Activated naive CD4-positive, alpha-beta T cell treated with anti-CD3 and anti-CD28 coated beads, Interleukin-2, amount 10 ng/mL, durations not matched to agents 7 days and 5 days (primary cell): ENCODE measurements around the gene DRC7.
"Not testable (repeated sequence)": the region's sequence is repeated elsewhere in the genome, so short reads cannot be mapped to it uniquely, and the experiment has no call there.

ENCODE experiments used
- CTCF ChIA-PET: fragments of 350-600 bp; sonication (Branson Sonifier 250); formaldehyde crosslinking; loops from one replicate; lab custom pipeline; 2021; ENCODE audit warnings: antibody characterized with exemption; lab: Charles Lee
- DNase-seq: peaks from one replicate; pipeline ENCODE4 v3.0.0-alpha.2; 2020
- H3K27ac Mint-ChIP-seq: one replicate; pipeline ENCODE4 v1.8.0; 2021; ENCODE audit warnings: mild to moderate bottlenecking, moderate library complexity, mixed read lengths
- H3K27me3 Mint-ChIP-seq: one replicate; pipeline ENCODE4 v1.8.0; 2021; ENCODE audit warnings: mild to moderate bottlenecking, mixed read lengths
- H3K36me3 Mint-ChIP-seq: one replicate; pipeline ENCODE4 v1.8.0; 2021; ENCODE audit warnings: mixed read lengths
- H3K4me1 Mint-ChIP-seq: one replicate; pipeline ENCODE4 v1.8.0; 2021; ENCODE audit warnings: mixed read lengths
- H3K4me3 Mint-ChIP-seq: one replicate; pipeline ENCODE4 v1.8.0; 2021; ENCODE audit warnings: mild to moderate bottlenecking, moderate library complexity, mixed read lengths
- H3K9me3 Mint-ChIP-seq: one replicate; pipeline ENCODE4 v1.8.0; 2021; ENCODE audit warnings: mixed read lengths

The DRC7 gene

GRCh38 chr16:57666353-57667047 is 28.1 kb upstream of the DRC7 start:
- H3K36me3 Mint-ChIP-seq: no peaks in the 10 kb centered on the region
- CTCF ChIA-PET: no interaction called here
- DNase-seq: no peak
- H3K4me1 Mint-ChIP-seq: no peaks in the 10 kb centered on the region
- H3K27ac Mint-ChIP-seq: no peak overlapping the region
- no peak overlapping the region for H3K4me3 Mint-ChIP-seq
- H3K27me3 Mint-ChIP-seq: peaks cover 29% of the 10 kb centered on the region
- no peaks in the 10 kb centered on the region for H3K9me3 Mint-ChIP-seq

- H3K27ac Mint-ChIP-seq: no peak overlapping the region
- no peaks in the 10 kb centered on the region for H3K9me3 Mint-ChIP-seq
- H3K4me1 Mint-ChIP-seq: no peaks in the 10 kb centered on the region
- peaks cover 33% of the 10 kb centered on the region for H3K27me3 Mint-ChIP-seq
- no peaks in the 10 kb centered on the region for H3K36me3 Mint-ChIP-seq
- CTCF ChIA-PET: interaction anchor here (0.7 to 1.9 kb wide), 2 partner anchors 23 to 92 kb away, joined by 3 to 5 read pairs; no protein-coding TSS in a partner anchor
- H3K4me3 Mint-ChIP-seq: no peak overlapping the region
- no peak for DNase-seq
Observed at GRCh38 chr16:57667048-57667525, 27.5 kb upstream of the DRC7 start.

GRCh38 chr16:57667526-57668262 is 26.9 kb upstream of the DRC7 start:
- Mint-ChIP-seq H3K27me3 (peaks cover 36% of the 10 kb centered on the region), H3K36me3 (no peaks in the 10 kb centered on the region), H3K4me1 (no peaks in the 10 kb centered on the region), H3K27ac (no peak overlapping the region), H3K9me3 (no peaks in the 10 kb centered on the region), H3K4me3 (no peak overlapping the region)
- CTCF ChIA-PET: interaction anchor here (0.7 to 1.9 kb wide), 3 partner anchors 22 to 93 kb away, joined by 3 to 5 read pairs (median 3); no protein-coding TSS in a partner anchor
- no peak for DNase-seq

- Mint-ChIP-seq H3K9me3 (no peaks in the 10 kb centered on the region), H3K27ac (no peak within 1 kb of the TSS)
- CTCF ChIA-PET: interaction anchor here (0.7 to 1.9 kb wide), 2 partner anchors 22 to 51 kb away, joined by 3 to 5 read pairs; no protein-coding TSS in a partner anchor
Observed at GRCh38 chr16:57668263-57668571, 26.4 kb upstream of the DRC7 start, which contains the start of gene ADGRG3. Gene ADGRG3 (plus strand): TSS chr16:57668306. CDS start chr16:57668348, 42 bp downstream.

GRCh38 chr16:57668630-57669475 is 25.8 kb upstream of the DRC7 start:
- no peak overlapping the region for H3K4me3 Mint-ChIP-seq
- no peak for DNase-seq
- H3K27me3 Mint-ChIP-seq: peaks cover 47% of the 10 kb centered on the region
- H3K4me1 Mint-ChIP-seq: no peaks in the 10 kb centered on the region
- CTCF ChIA-PET: interaction anchor here (1.2 to 1.9 kb wide), 3 partner anchors 21 to 92 kb away, joined by 3 to 5 read pairs (median 4); no protein-coding TSS in a partner anchor
- H3K36me3 Mint-ChIP-seq: no peaks in the 10 kb centered on the region
- no peaks in the 10 kb centered on the region for H3K9me3 Mint-ChIP-seq
- H3K27ac Mint-ChIP-seq: no peak overlapping the region

More at GRCh38 chr16:57668263-57668571, 26.4 kb upstream of the DRC7 start, which contains the start of gene ADGRG3:
- H3K27me3 Mint-ChIP-seq: peaks cover 41% of the 10 kb centered on the region
- H3K4me3 Mint-ChIP-seq: no peak within 1 kb of the TSS
- DNase-seq: no peak
- no peaks in the 10 kb centered on the region for H3K4me1 Mint-ChIP-seq
- no peaks in the 10 kb centered on the region for H3K36me3 Mint-ChIP-seq

GRCh38 chr16:57669476-57670162 is 25.0 kb upstream of the DRC7 start:
- Mint-ChIP-seq H3K36me3 (no peaks in the 10 kb centered on the region), H3K27me3 (peaks cover 54% of the 10 kb centered on the region), H3K9me3 (no peaks in the 10 kb centered on the region), H3K4me1 (no peaks in the 10 kb centered on the region), H3K27ac (no peak overlapping the region), H3K4me3 (no peak overlapping the region)
- no peak for DNase-seq
- CTCF ChIA-PET: interaction anchor here (1.2 to 1.3 kb wide), 2 partner anchors 78 to 93 kb away, joined by 3 to 4 read pairs; no protein-coding TSS in a partner anchor

GRCh38 chr16:57670196-57670595 is 24.4 kb upstream of the DRC7 start:
- Mint-ChIP-seq H3K27ac (no peak overlapping the region), H3K36me3 (no peaks in the 10 kb centered on the region), H3K27me3 (peaks cover 52% of the 10 kb centered on the region), H3K4me1 (no peaks in the 10 kb centered on the region), H3K9me3 (no peaks in the 10 kb centered on the region), H3K4me3 (no peak overlapping the region)
- no peak for DNase-seq
- CTCF ChIA-PET: interaction anchor here (1.3 kb wide), 1 partner anchor 94 kb away, joined by 4 read pairs; no protein-coding TSS in a partner anchor

- DNase-seq, H3K36me3 Mint-ChIP-seq, H3K4me1 Mint-ChIP-seq, H3K27ac Mint-ChIP-seq, H3K9me3 Mint-ChIP-seq, H3K4me3 Mint-ChIP-seq: not testable (repeated sequence)
- H3K27me3 Mint-ChIP-seq: peaks cover 53% of the 10 kb centered on the region
- CTCF ChIA-PET: interaction anchor here (1.0 to 1.2 kb wide), 2 partner anchors 25 to 95 kb away, joined by 3 read pairs; no protein-coding TSS in a partner anchor
Observed at GRCh38 chr16:57671451-57671850, 23.2 kb upstream of the DRC7 start.

GRCh38 chr16:57672416-57672815 is 22.2 kb upstream of the DRC7 start:
- no peak overlapping the region for H3K4me3 Mint-ChIP-seq
- H3K27me3 Mint-ChIP-seq: peaks cover 56% of the 10 kb centered on the region
- CTCF ChIA-PET: interaction anchor here (1.2 kb wide), 1 partner anchor 96 kb away, joined by 3 read pairs; no protein-coding TSS in a partner anchor
- H3K9me3 Mint-ChIP-seq: no peaks in the 10 kb centered on the region
- H3K36me3 Mint-ChIP-seq: no peaks in the 10 kb centered on the region
- no peak for DNase-seq
- no peaks in the 10 kb centered on the region for H3K4me1 Mint-ChIP-seq
- H3K27ac Mint-ChIP-seq: no peak overlapping the region

- peaks cover 60% of the 10 kb centered on the region for H3K27me3 Mint-ChIP-seq
- CTCF ChIA-PET: no interaction called here
- no peaks in the 10 kb centered on the region for H3K36me3 Mint-ChIP-seq
- H3K9me3 Mint-ChIP-seq: no peaks in the 10 kb centered on the region
- no peaks in the 10 kb centered on the region for H3K4me1 Mint-ChIP-seq
- no peak for DNase-seq
- no peak overlapping the region for H3K4me3 Mint-ChIP-seq
- no peak overlapping the region for H3K27ac Mint-ChIP-seq
Observed at GRCh38 chr16:57672824-57673223, 21.8 kb upstream of the DRC7 start.

GRCh38 chr16:57675741-57676551 is 18.7 kb upstream of the DRC7 start:
- Mint-ChIP-seq H3K27ac (no peak overlapping the region), H3K36me3 (no peaks in the 10 kb centered on the region), H3K4me3 (no peak overlapping the region), H3K27me3 (peaks cover 59% of the 10 kb centered on the region), H3K4me1 (peaks cover 9% of the 10 kb centered on the region), H3K9me3 (no peaks in the 10 kb centered on the region)
- DNase-seq: no peak
- CTCF ChIA-PET: interaction anchor here (0.6 kb wide), 1 partner anchor 33 kb away, joined by 3 read pairs; no protein-coding TSS in a partner anchor

- no peaks in the 10 kb centered on the region for H3K36me3 Mint-ChIP-seq
- peaks cover 9% of the 10 kb centered on the region for H3K4me1 Mint-ChIP-seq
- no peak for DNase-seq
- peaks cover 53% of the 10 kb centered on the region for H3K27me3 Mint-ChIP-seq
- H3K4me3 Mint-ChIP-seq: no peak overlapping the region
- H3K27ac Mint-ChIP-seq: no peak overlapping the region
- H3K9me3 Mint-ChIP-seq: no peaks in the 10 kb centered on the region
- CTCF ChIA-PET: interaction anchor here (0.6 kb wide), 1 partner anchor 33 kb away, joined by 3 read pairs; no protein-coding TSS in a partner anchor
Observed at GRCh38 chr16:57676553-57677085, 18.0 kb upstream of the DRC7 start.
